NCI-H226 (cell line): ENCODE data around the gene NTN4.

Source experiments
- DNase-seq: peaks from one replicate; pipeline ENCODE4 v3.0.0-alpha.2; 2015

The NTN4 gene

GRCh38 chr12:95653771-95654546 lies 136.6 kb downstream of the NTN4 start:
- DNase-seq = peak; percentile 77

GRCh38 chr12:95651681-95652080 lies 138.9 kb downstream of the NTN4 start:
- DNase-seq = no peak

- peak; percentile 89 for DNase-seq
These were observed 141.4 kb downstream of the NTN4 start for GRCh38 chr12:95648990-95649791.

GRCh38 chr12:95646781-95647190 lies 143.8 kb downstream of the NTN4 start:
- DNase-seq = no peak

- no peak for DNase-seq
These were observed 147.3 kb downstream of the NTN4 start for GRCh38 chr12:95643256-95643655.

GRCh38 chr12:95642583-95642982 lies 148.0 kb downstream of the NTN4 start:
- DNase-seq = no peak

GRCh38 chr12:95641299-95641952 lies 149.1 kb downstream of the NTN4 start:
- no peak for DNase-seq

GRCh38 chr12:95640516-95640915 lies 150.0 kb downstream of the NTN4 start:
- DNase-seq = no peak

- DNase-seq = peak; percentile 64
These were observed 153.0 kb downstream of the NTN4 start for GRCh38 chr12:95637471-95638155.

- no peak for DNase-seq
These were observed 153.6 kb downstream of the NTN4 start for GRCh38 chr12:95637010-95637409.

- peak; percentile 51 for DNase-seq
These were observed 155.6 kb downstream of the NTN4 start for GRCh38 chr12:95634622-95635621.

- no peak for DNase-seq
These were observed 156.7 kb downstream of the NTN4 start for GRCh38 chr12:95633732-95634465.

- DNase-seq = peak; percentile 95
These were observed 157.4 kb downstream of the NTN4 start for GRCh38 chr12:95633049-95633731.

GRCh38 chr12:95630496-95630895 lies 160.1 kb downstream of the NTN4 start:
- DNase-seq = no peak

- DNase-seq = no peak
These were observed 161.2 kb downstream of the NTN4 start for GRCh38 chr12:95629392-95629791.

GRCh38 chr12:95626854-95627253 lies 163.7 kb downstream of the NTN4 start:
- DNase-seq = no peak

- no peak for DNase-seq
These were observed 165.6 kb downstream of the NTN4 start for GRCh38 chr12:95625012-95625411.

- DNase-seq = no peak
These were observed 166.0 kb downstream of the NTN4 start for GRCh38 chr12:95624589-95624988.

- peak; percentile 86 for DNase-seq
These were observed 166.9 kb downstream of the NTN4 start for GRCh38 chr12:95623554-95624170.

- no peak for DNase-seq
These were observed 167.7 kb downstream of the NTN4 start for GRCh38 chr12:95622879-95623278.
